ENCODE results near the gene ZNF385C.

GRCh38 chr17:42098730-42099399 is 592 bp upstream of the ZNF385C start:
- no peak for TF ChIP-seq POLR2A (IDR thresholded peaks at IDR 0.05)
- no peak for TF ChIP-seq CTCF (IDR thresholded peaks at IDR 0.05)

Data from testis (tissue), 2 donors.